SK-N-SH treated with all-trans-retinoic acid at 6 μM for 48 hours (cell line): Measurements from ENCODE around the gene NLGN2.

ENCODE experiments used
- ATAC-seq: fragments of 200-7000 bp; cut with Tn5 transposase; 3 replicates; pipeline ENCODE4 v1.9.1; 2020; ENCODE audit warnings: mild to moderate bottlenecking, moderate library complexity
- BACH2 ChIP-seq: fragments of 250-450 bp; sonication (Bioruptor Pico); IDR thresholded peaks from 2 replicates; pipeline ENCODE4 v1.9.0; 2021; ENCODE audit warnings: mild to moderate bottlenecking, borderline replicate concordance
- CSDC2 ChIP-seq: fragments of 250-450 bp; sonication (Bioruptor Pico); IDR thresholded peaks from 2 replicates; pipeline ENCODE4 v1.5.0; 2020; ENCODE audit warnings: mild to moderate bottlenecking, moderate library complexity
- CSRNP3 ChIP-seq: fragments of 250-450 bp; sonication (Bioruptor Pico); IDR thresholded peaks from 2 replicates; pipeline ENCODE4 v1.5.1; 2021; ENCODE audit warnings: mild to moderate bottlenecking, moderate library complexity
- ESRRG ChIP-seq: fragments of 250-450 bp; sonication (Bioruptor Pico); IDR thresholded peaks from 2 replicates; pipeline ENCODE4 v1.6.1; 2021; ENCODE audit warnings: mild to moderate bottlenecking
- ISL1 ChIP-seq: fragments of 250-450 bp; sonication (Bioruptor Pico); IDR thresholded peaks from 2 replicates; pipeline ENCODE4 v2.1.2; 2022; ENCODE audit warnings: mild to moderate bottlenecking, moderate library complexity
- PATZ1 ChIP-seq: fragments of 250-450 bp; sonication (Bioruptor Pico); IDR thresholded peaks from 2 replicates; pipeline ENCODE4 v1.8.0; 2020; ENCODE audit warnings: mild to moderate bottlenecking, moderate library complexity, borderline replicate concordance
- PPARA ChIP-seq: fragments of 250-450 bp; sonication (Bioruptor Pico); IDR thresholded peaks from 2 replicates; pipeline ENCODE4 v1.5.0; 2020; ENCODE audit warnings: mild to moderate bottlenecking, borderline replicate concordance
- RARB ChIP-seq: fragments of 250-450 bp; sonication (Bioruptor Pico); IDR thresholded peaks from 2 replicates; pipeline ENCODE4 v1.8.0; 2021; ENCODE audit warnings: mild to moderate bottlenecking, moderate library complexity
- SNAI2 ChIP-seq: fragments of 250-450 bp; sonication (Bioruptor Pico); IDR thresholded peaks from 2 replicates; pipeline ENCODE4 v1.5.0; 2020; ENCODE audit warnings: mild to moderate bottlenecking, moderate library complexity
- TCF4 ChIP-seq: fragments of 250-450 bp; sonication (Bioruptor Pico); IDR thresholded peaks from 2 replicates; pipeline ENCODE4 v1.8.0; 2021; ENCODE audit warnings: mild to moderate bottlenecking, moderate library complexity, borderline replicate concordance
- TOX ChIP-seq: fragments of 250-450 bp; sonication (Bioruptor Pico); IDR thresholded peaks from 2 replicates; pipeline ENCODE4 v1.8.0; 2021; ENCODE audit warnings: mild to moderate bottlenecking, moderate library complexity, borderline replicate concordance
- TSHZ2 ChIP-seq: fragments of 250-450 bp; sonication (Bioruptor Pico); IDR thresholded peaks from 2 replicates; pipeline ENCODE4 v1.5.0; 2020; ENCODE audit warnings: mild to moderate bottlenecking, moderate library complexity
- ZC3H10 ChIP-seq: fragments of 250-450 bp; sonication (Bioruptor Pico); IDR thresholded peaks from 2 replicates; pipeline ENCODE4 v1.5.1; 2021; ENCODE audit warnings: mild to moderate bottlenecking, moderate library complexity
- ZFP3 ChIP-seq: fragments of 250-450 bp; sonication (Bioruptor Pico); IDR thresholded peaks from 2 replicates; pipeline ENCODE4 v1.5.0; 2020; ENCODE audit warnings: mild to moderate bottlenecking, moderate library complexity
- ZFP30 ChIP-seq: fragments of 450-650 bp; formaldehyde crosslinking; IDR thresholded peaks from 2 replicates; pipeline ENCODE4 v1.5.0; 2022; ENCODE audit warnings: mild to moderate bottlenecking, moderate library complexity
- ZNF565 ChIP-seq: fragments of 450-650 bp; formaldehyde crosslinking; conservative IDR thresholded peaks from 2 replicates; pipeline ENCODE4 v1.5.0; 2020; ENCODE audit warnings: low read depth, mild to moderate bottlenecking, moderate library complexity
- ZNF70 ChIP-seq: fragments of 450-650 bp; formaldehyde crosslinking; IDR thresholded peaks from 2 replicates; pipeline ENCODE4 v1.5.0; 2020; ENCODE audit warnings: mild to moderate bottlenecking, moderate library complexity

Gene NLGN2

GRCh38 chr17:7442142-7442541 is 34.5 kb downstream of the NLGN2 start (continued):
- no peak for TF ChIP-seq TSHZ2 (CRISPR knock-in tag)

- no peak for TF ChIP-seq ZNF565
- no peak for TF ChIP-seq ZFP30
- no peak for TF ChIP-seq SNAI2 (CRISPR knock-in tag)
- TF ChIP-seq ESRRG (CRISPR knock-in tag): no peak
- no peak for TF ChIP-seq CSRNP3 (CRISPR knock-in tag)
- no peak for TF ChIP-seq CSDC2 (CRISPR knock-in tag)
- TF ChIP-seq BACH2 (CRISPR knock-in tag): no peak
- no peak for TF ChIP-seq ZNF70 (CRISPR knock-in tag)
- no peak for TF ChIP-seq ZFP3 (CRISPR knock-in tag)
- TF ChIP-seq ISL1: no peak
- no peak for TF ChIP-seq PATZ1 (CRISPR knock-in tag)
- no peak for TF ChIP-seq PPARA
- TF ChIP-seq TCF4 (CRISPR knock-in tag): no peak
- TF ChIP-seq ZC3H10: no peak
- no peak for TF ChIP-seq TOX
- TF ChIP-seq, all 23 proteins: peak for 0
- ATAC-seq: no peak
These were observed 36.1 kb downstream of the NLGN2 start for GRCh38 chr17:7443499-7444485.

GRCh38 chr17:7444682-7445618 is 37.3 kb downstream of the NLGN2 start, which contains the start of gene CHRNB1:
Gene CHRNB1 (plus strand): TSS chr17:7445061. CDS start chr17:7445128, 67 bp downstream.
- TF ChIP-seq CSRNP3 (CRISPR knock-in tag) (no peak), RARB (CRISPR knock-in tag) (no peak), TSHZ2 (CRISPR knock-in tag) (no peak)
- TF ChIP-seq, all 23 proteins: peak for 0
- ATAC-seq: peak; percentile 69
